SJSA1 (cell line): ENCODE data around the gene SYT1. TPM values are rescaled to one million over a fixed set of nuclear protein-coding genes. Genes with fewer than 3 reads are reported as not detected.
"Not testable (repeated sequence)": the region's sequence is repeated elsewhere in the genome, so short reads cannot be mapped to it uniquely, and the experiment has no call there.

Experiments
- DNase-seq, 2 experiments: peaks; one replicate each; pipeline ENCODE4 v3.0.0-alpha.2; 2015 to 2020; ENCODE audit warnings: low spot score in 2 of 2, low read depth in 1 of 2
- H3K27ac ChIP-seq: fragments of 250-450 bp; sonication (Bioruptor Pico); 2 replicates; pipeline ENCODE4 v1.5.1; 2020; ENCODE audit warnings: mild to moderate bottlenecking, moderate library complexity
- H3K27me3 ChIP-seq: fragments of 250-450 bp; sonication (Bioruptor Pico); replicated peaks from 2 replicates; pipeline ENCODE4 v1.5.1; 2020; ENCODE audit warnings: mild to moderate bottlenecking, moderate library complexity
- H3K36me3 ChIP-seq: fragments of 250-450 bp; sonication (Bioruptor Pico); 2 replicates; pipeline ENCODE4 v1.5.1; 2020; ENCODE audit warnings: mild to moderate bottlenecking
- H3K4me1 ChIP-seq: fragments of 250-450 bp; sonication (Bioruptor Pico); replicated peaks from 2 replicates; pipeline ENCODE4 v1.6.1; 2021; ENCODE audit warnings: mild to moderate bottlenecking
- H3K4me3 ChIP-seq: fragments of 250-450 bp; sonication (Bioruptor Pico); 2 replicates; pipeline ENCODE4 v1.5.1; 2020; ENCODE audit warnings: mild to moderate bottlenecking
- H3K9me3 ChIP-seq: fragments of 250-450 bp; sonication (Bioruptor Pico); replicated peaks from 2 replicates; pipeline ENCODE4 v1.5.1; 2020; ENCODE audit warnings: mild to moderate bottlenecking
- total RNA-seq: library from RNA; depleted of rRNA; stranded (reverse); fragments of >200 nt; shearing (Covaris generic); gene quantifications from 2 replicates; pipeline ENCODE4 v1.2.3, GENCODE V29; 2014

The SYT1 gene
- total RNA-seq, 1 experiment from 2014 or later = 31.9 TPM

DNA sequence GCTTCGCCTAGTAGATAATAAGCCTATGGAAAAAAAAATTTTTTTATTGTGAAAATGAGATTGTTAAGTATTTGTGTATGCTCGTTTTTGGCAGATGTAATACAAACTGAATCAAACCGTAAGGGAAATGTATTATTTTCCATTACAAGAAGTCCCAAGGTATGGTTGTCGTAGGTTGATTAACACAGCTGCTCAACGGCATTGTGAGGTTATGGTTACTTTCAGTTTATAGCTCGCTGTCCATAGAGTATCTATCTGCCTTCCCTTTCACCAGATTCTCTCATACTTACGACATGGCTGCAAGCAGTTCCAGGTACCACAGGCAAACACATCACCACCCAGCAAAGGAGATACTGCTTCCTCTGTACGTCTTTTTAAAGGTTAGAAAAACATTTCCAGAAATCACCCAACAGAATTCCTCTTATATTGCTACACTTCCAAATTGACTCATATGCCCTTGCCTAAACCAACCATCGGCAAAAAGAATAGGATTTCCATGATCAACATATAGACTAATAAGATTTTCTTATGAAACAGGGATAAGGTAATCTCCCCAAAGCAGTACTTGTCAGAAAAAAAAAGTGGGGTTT lies 338.6 kb downstream of the SYT1 start:
- Histone ChIP-seq H3K4me1 (no peaks in the 10 kb centered on the region), H3K36me3 (no peaks in the 10 kb centered on the region; the same call in 1 of the 2 replicates), H3K27ac (no peak overlapping the region), H3K9me3 (no peaks in the 10 kb centered on the region), H3K4me3 (no peak overlapping the region), H3K27me3 (no peaks in the 10 kb centered on the region)
- DNase-seq = no peak

DNA sequence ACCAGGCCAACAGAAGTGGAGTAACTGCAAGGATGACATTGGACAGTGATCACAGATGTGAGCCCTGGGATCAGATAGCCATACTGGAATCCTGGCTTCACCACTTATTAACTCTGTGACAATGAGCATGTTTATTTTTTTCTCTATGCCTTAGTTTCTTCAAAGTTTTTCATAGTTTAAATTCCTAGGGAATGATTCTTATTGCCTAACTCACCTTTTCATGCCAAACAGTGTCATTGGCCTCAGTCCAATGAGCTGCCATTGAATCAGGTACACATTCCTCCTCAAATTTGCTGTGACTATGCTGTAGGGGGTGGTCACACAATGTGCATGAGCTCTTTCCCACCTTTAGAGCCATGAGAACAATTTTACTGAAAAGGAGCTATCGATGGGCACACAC lies 342.3 kb downstream of the SYT1 start:
- H3K27me3 ChIP-seq = no peaks in the 10 kb centered on the region
- H3K4me3 ChIP-seq = no peak overlapping the region
- H3K27ac ChIP-seq = no peak overlapping the region
- H3K9me3 ChIP-seq = no peaks in the 10 kb centered on the region
- no peaks in the 10 kb centered on the region; the same call in 1 of the 2 replicates for H3K36me3 ChIP-seq
- no peak for DNase-seq
- H3K4me1 ChIP-seq = no peaks in the 10 kb centered on the region

DNA sequence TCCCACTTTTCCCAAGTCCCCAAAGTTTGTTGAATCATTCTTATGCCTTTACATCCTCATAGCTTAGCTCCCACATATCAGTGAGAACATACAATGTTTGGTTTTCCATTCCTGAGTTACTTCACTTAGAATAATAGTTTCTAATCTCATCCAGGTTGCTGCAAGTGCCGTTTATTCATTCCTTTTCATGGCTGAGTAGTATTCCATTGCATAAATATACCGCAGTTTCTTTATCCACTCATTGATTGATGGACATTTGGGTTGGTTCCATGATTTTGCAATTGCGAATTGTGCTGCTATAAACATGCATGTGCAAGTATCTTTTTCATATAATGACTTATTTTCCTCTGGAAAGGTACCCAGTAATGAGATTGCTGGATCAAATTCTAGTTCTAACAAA lies 345.8 kb downstream of the SYT1 start:
- H3K27ac ChIP-seq, H3K9me3 ChIP-seq, DNase-seq, H3K4me3 ChIP-seq, H3K27me3 ChIP-seq, H3K36me3 ChIP-seq, H3K4me1 ChIP-seq: not testable (repeated sequence)

DNA sequence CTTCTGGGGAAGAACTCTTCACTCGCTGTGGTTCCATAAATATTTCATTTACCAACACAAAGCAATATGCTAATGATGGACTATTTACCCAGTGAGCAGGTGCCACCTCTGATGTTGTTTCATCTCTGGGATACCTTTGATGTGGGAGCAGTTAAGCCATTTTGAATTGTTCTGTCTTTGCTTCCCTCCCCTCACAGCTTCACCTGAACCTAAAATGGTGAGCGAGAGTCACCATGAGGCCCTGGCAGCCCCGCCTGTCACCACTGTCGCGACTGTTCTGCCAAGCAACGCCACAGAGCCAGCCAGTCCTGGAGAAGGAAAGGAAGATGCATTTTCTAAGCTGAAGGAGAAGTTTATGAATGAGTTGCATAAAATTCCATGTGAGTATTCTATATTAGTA lies 352.7 kb downstream of the SYT1 start:
- Histone ChIP-seq H3K4me1 (no peaks in the 10 kb centered on the region), H3K27ac (no peak overlapping the region), H3K4me3 (no peak overlapping the region), H3K9me3 (no peaks in the 10 kb centered on the region), H3K27me3 (no peaks in the 10 kb centered on the region), H3K36me3 (peaks cover 5% of the 10 kb centered on the region; the same call in 1 of the 2 replicates)
- DNase-seq = no peak

DNA sequence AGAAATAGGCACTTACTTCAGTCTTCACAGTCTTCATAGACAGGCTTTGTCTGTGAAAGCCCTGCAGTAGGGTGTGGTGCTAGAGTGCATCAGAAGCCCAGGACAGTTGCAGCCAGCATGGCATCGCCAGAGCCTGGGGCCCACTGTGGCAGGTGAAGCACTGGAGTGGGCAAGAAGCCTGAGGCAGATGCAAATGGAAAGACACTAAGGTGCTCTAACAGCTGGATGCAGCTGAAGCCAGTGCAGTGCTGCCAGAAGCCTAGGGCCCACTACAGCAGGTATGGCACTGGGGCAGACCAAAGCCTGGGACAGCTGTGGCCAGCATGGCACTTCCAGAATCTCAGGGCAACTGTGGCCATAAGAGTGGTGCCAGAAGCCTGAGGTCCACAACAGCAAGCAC lies 358.6 kb downstream of the SYT1 start:
- no peak overlapping the region for H3K4me3 ChIP-seq
- no peak for DNase-seq
- H3K27me3 ChIP-seq = no peaks in the 10 kb centered on the region
- H3K4me1 ChIP-seq = no peaks in the 10 kb centered on the region
- H3K27ac ChIP-seq = no peak overlapping the region
- 0 out of 2 replicates have a peak, but pooled peaks cover 3% of the 10 kb centered on the region for H3K9me3 ChIP-seq
- H3K36me3 ChIP-seq = peaks cover 6% of the 10 kb centered on the region; the same call in 1 of the 2 replicates

DNA sequence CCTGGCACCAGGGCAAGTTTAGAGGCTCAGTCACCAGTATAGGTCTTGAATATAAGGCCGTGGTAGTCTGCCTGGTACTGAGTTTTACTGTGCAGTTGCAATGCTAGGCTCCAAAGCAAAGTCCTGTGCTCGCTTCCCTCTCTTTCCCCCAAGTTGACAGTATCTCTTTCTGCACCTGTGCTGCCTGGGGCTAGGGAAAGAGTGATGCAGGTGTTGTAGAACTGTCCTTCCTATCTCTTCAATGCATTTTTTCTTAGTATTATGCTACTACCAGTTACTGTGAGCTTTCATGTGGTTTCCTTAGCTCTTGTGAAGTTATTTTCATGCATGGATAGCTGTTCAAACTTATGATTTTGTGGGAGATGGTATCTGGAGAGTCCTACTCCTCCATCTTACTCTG lies 359.2 kb downstream of the SYT1 start:
- DNase-seq = no peak
- Histone ChIP-seq H3K27ac (no peak overlapping the region), H3K9me3 (0 out of 2 replicates have a peak, but pooled peaks cover 3% of the 10 kb centered on the region), H3K27me3 (no peaks in the 10 kb centered on the region), H3K4me1 (no peaks in the 10 kb centered on the region), H3K36me3 (peaks cover 3% of the 10 kb centered on the region; the same call in 1 of the 2 replicates), H3K4me3 (no peak overlapping the region)

DNA sequence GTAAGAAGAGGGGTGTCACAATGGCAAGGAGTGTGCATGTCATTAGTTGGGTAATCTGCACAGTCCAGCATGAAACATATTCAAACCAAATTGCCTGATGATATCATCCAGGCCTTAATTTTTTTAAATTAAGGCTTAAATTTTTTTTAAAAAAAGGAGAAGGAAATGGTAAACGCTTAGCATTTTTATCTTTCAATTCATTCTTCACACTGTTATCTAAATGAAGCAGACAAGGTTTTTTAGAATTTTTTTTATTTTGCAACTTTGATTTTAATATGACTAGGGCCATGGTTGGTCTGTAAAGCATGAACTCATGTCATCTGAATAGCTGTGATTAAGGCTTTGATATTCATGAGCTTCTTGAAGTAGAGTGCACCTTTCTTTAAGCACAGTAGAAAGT lies 362.5 kb downstream of the SYT1 start:
- DNase-seq = no peak
- Histone ChIP-seq H3K9me3 (0 out of 2 replicates have a peak, but pooled peaks cover 3% of the 10 kb centered on the region), H3K4me3 (no peak overlapping the region), H3K4me1 (no peaks in the 10 kb centered on the region), H3K27me3 (no peaks in the 10 kb centered on the region), H3K27ac (no peak overlapping the region), H3K36me3 (peaks cover 3% of the 10 kb centered on the region; the same call in 1 of the 2 replicates)

DNA sequence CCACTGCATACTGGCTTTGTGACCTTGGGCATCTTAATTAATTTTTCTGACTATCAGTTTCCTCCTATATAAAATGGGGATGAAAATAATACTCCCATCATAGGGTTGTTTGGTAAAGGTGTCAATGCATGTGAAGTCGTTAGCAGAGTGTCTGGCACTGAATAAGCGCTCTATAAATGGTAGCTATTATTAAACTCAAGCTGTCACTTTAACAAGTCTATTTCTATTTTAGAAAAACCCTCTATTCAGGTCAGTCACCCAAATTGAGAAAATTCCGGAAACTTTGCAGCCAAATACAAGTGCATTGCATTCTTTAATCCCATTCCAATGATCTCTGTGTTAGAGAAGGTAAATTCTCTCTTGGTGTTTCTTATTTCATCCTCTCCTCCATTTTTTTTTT lies 363.1 kb downstream of the SYT1 start:
- Histone ChIP-seq H3K27ac (no peak overlapping the region), H3K4me1 (no peaks in the 10 kb centered on the region), H3K4me3 (no peak overlapping the region), H3K36me3 (peaks cover 3% of the 10 kb centered on the region; the same call in 1 of the 2 replicates), H3K9me3 (0 out of 2 replicates have a peak, but pooled peaks cover 3% of the 10 kb centered on the region), H3K27me3 (no peaks in the 10 kb centered on the region)
- DNase-seq = no peak

DNA sequence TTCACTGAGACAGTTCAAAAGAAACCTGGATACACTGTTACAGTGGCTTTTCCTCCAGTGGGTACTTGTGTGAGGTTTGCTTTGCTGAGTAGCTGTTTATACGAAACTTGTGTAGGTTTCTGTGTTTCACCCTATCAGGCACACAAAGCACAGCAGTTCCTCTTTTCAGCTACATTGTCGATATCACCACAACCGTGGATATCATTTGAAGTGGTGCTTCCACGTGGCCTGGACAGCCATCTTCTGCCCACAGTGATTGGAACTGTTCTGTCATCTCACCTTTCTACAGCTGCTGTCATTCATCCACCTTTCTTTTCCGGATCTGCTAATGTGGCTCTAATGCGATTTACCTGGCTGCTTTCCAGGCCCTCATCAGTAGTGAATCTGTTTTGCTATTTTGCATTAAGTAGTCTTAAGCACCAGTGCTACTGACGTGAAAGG lies 368.8 kb downstream of the SYT1 start:
- Histone ChIP-seq H3K36me3 (no peaks in the 10 kb centered on the region), H3K4me3 (no peak overlapping the region)
- DNase-seq = no peak

DNA sequence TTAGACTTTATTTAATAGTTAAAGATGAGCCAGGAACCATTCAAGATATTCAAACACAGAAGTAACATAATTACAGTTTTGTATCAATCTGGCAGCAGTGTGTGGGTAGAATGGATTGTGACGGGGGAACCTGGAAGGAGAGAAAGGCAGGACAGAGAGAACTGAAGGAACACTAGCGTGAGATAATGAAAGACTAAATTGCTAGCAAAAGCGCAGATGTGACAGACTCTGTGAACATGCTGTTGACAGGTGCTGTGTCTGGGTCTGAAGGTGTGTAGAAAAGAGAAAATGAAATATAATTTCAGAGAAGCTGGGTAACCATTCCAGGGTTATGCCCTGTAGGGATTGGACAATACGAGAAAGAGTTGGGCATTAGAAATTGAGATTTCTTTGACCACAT lies 372.3 kb downstream of the SYT1 start:
- H3K9me3 ChIP-seq = no peaks in the 10 kb centered on the region
- no peaks in the 10 kb centered on the region for H3K27me3 ChIP-seq
- H3K27ac ChIP-seq = no peak overlapping the region

More for the DNA sequence above, 368.8 kb downstream of the SYT1 start:
- H3K27ac ChIP-seq = no peak overlapping the region
- H3K27me3 ChIP-seq = no peaks in the 10 kb centered on the region
- H3K9me3 ChIP-seq = no peaks in the 10 kb centered on the region
- H3K4me1 ChIP-seq = no peaks in the 10 kb centered on the region

DNA sequence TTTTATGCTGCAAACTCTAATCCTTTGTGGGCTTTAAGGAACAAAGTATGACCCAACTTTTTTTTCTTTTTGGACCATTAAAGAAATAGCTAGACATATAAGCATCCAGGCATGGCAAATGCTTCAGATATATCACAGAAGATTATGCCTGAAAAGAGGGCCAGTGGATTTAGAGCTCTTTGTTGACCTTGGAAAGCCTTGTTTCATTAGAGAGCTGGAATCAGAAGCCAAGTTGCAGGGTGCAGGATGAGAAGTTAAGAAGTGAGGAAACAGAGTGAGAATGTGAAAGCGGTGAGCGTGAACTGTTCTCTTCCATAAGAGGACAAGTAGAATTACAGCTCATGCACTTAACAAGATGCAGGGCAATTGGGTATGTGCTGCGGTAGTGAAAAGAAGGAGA lies 373.7 kb downstream of the SYT1 start:
- peaks cover 3% of the 10 kb centered on the region; the same call in 1 of the 2 replicates for H3K36me3 ChIP-seq
- no peaks in the 10 kb centered on the region for H3K9me3 ChIP-seq
- H3K27me3 ChIP-seq = no peaks in the 10 kb centered on the region
- no peaks in the 10 kb centered on the region for H3K4me1 ChIP-seq
- H3K4me3 ChIP-seq = no peak overlapping the region
- no peak for DNase-seq
- H3K27ac ChIP-seq = no peak overlapping the region

More for the DNA sequence above, 372.3 kb downstream of the SYT1 start:
- H3K4me3 ChIP-seq = no peak overlapping the region
- peaks cover 2% of the 10 kb centered on the region; the same call in 1 of the 2 replicates for H3K36me3 ChIP-seq
- no peak for DNase-seq
- H3K4me1 ChIP-seq = no peaks in the 10 kb centered on the region

DNA sequence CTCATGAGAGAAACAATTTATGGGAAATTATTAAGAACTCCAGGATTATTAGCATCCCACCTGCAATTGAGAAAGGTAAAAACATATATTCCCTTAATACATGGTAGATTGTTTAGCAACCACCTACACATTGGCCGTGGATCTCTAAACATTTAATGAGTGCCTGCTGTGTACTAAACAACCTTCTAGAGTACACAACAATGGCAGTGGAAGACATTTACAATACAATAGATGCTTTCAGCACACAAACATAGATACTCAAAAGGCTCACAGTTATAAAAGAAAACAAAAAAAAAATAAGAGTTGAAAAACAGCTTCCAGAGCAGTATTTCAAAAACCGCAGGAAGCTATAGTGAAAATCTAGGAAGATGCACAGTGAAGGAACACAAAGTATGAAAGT lies 382.9 kb downstream of the SYT1 start:
- H3K4me1 ChIP-seq = peaks cover 23% of the 10 kb centered on the region
- H3K27me3 ChIP-seq = no peaks in the 10 kb centered on the region
- H3K4me3 ChIP-seq = no peak overlapping the region
- no peak for DNase-seq
- no peaks in the 10 kb centered on the region for H3K9me3 ChIP-seq
- H3K36me3 ChIP-seq = peaks cover 6% of the 10 kb centered on the region; the same call in 1 of the 2 replicates
- no peak overlapping the region for H3K27ac ChIP-seq

DNA sequence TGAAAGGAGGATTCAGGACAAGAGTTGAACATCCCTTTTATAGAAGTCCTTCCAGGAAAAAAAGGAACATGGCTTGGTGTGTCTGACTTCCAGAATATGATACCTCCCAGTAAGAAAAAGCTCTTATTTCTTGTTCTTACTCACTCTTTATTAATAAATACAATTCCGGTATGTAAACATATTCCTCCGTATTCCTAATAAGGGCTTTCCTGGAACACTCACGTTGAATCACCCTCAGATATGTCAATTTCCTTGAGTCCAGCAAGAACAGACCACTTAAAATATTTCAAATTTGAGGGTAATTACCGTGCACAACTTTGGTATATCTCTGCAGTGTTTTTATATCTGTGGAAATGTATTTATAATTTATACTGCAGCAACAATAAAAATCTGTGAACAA lies 385.6 kb downstream of the SYT1 start:
- DNase-seq = peak in 1 of 2 experiments; percentile 38
- Histone ChIP-seq H3K27me3 (no peaks in the 10 kb centered on the region), H3K36me3 (peaks cover 20% of the 10 kb centered on the region), H3K9me3 (0 out of 2 replicates have a peak, but pooled peaks cover 2% of the 10 kb centered on the region), H3K27ac (peak overlapping the region; percentile 52), H3K4me3 (no peak overlapping the region), H3K4me1 (peaks cover 23% of the 10 kb centered on the region)

DNA sequence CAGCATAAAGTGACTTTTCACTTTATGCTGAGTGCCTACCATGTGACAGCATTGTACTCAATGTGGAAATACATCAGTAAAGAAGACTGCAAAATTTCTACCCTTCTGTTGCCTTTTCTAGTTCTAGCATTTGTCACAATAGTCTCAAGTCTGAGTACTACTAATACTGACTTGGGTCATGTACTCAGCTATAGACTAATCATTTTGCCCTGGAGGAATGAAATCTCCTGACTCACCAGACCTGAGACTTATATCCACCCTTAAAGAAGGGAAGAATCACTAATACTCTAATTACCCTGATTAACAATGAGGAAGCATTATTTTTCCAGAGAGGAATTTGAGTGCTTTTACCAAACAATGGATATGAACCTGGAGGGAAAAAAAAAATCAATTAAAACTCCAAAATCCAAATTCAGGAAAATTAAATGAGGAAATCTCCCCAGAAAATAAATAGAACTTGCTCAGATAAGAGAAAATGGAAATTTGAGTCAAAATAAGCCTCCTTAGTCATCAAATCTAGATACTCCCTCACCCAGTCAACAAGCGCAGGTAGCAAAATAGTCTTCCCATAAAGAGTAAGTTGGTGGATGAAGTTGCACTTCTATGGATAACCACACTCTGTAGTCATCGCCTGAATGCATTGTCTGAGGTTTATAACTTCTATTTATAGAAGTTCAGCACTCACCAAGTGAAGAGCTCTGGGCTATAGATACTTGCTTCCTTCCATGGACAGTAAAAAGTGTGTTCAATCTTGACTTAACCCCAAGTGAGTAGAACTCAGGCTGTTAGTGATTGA lies 386.6 kb downstream of the SYT1 start:
- no peak overlapping the region for H3K4me3 ChIP-seq
- peak in 1 of 2 experiments; percentile 9 for DNase-seq

More for the DNA sequence above, 386.6 kb downstream of the SYT1 start:
- Histone ChIP-seq H3K36me3 (peaks cover 20% of the 10 kb centered on the region), H3K27ac (peak overlapping the region; percentile 52), H3K9me3 (0 out of 2 replicates have a peak, but pooled peaks cover 2% of the 10 kb centered on the region), H3K27me3 (no peaks in the 10 kb centered on the region), H3K4me1 (peaks cover 23% of the 10 kb centered on the region)
